ENCODE data around the gene BDKRB2. TPM values are rescaled to one million over a fixed set of nuclear protein-coding genes. Genes with fewer than 3 reads are reported as not detected.

The BDKRB2 gene
- total and polyA plus RNA-seq, 3 experiments from 2014 or later, result not detected

DNA sequence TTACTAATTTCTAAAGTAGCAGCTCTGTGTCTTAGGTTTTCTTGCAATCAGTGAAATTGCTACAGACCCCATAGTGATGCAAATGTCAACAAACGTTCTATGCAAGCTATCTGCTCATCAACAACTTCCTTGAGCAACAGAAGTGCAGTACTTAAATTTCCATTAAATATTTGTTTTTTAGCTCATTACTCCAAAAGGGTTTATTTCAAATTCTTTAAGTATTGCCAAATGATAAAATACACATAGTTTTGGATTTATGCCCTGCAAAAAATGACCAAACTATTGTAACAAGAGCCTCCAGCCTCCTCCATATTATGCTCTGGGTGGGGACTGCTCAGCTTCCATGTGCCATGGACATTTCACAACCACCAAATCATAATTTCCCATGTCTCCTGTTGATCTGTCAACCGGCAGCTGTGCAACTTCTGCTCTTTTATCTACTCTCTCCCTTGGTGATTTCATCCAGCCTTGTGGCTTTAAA is 55.7 kb downstream of the BDKRB2 start:
- Histone ChIP-seq H3K4me1 (ENCODE audit: insufficient read depth, low read length) (no peaks in the 10 kb centered on the region), H3K36me3 (ENCODE audit: insufficient read depth, low read length) (no peaks in the 10 kb centered on the region), H3K4me3 (ENCODE audit: low read length) (no peak overlapping the region), H3K27me3 (ENCODE audit: insufficient read depth, low read length, poor library complexity, severe bottlenecking) (no peaks in the 10 kb centered on the region), H3K9me3 (ENCODE audit: low read length) (no peaks in the 10 kb centered on the region), H3K27ac (ENCODE audit: low read depth, low read length) (no peak overlapping the region)
- peaks cover 5 to 40% of the 10 kb centered on the region in 2 donors for H3K27me3 Mint-ChIP-seq
- peaks cover 0 to 2% (median 0%) of the 10 kb centered on the region in 5 donors for H3K9me3 Mint-ChIP-seq
- no peaks in the 10 kb centered on the region for H3K4me1 Mint-ChIP-seq
- peak overlapping the region in 1 of 7 donors; percentile 33 for H3K4me3 Mint-ChIP-seq
- ChIA-PET CTCF (no interaction called here), POLR2A (no interaction called here)
- DNase-seq, result no peak
- H3K27ac Mint-ChIP-seq, result no peak overlapping the region
- H3K36me3 Mint-ChIP-seq, result no peaks in the 10 kb centered on the region

DNA sequence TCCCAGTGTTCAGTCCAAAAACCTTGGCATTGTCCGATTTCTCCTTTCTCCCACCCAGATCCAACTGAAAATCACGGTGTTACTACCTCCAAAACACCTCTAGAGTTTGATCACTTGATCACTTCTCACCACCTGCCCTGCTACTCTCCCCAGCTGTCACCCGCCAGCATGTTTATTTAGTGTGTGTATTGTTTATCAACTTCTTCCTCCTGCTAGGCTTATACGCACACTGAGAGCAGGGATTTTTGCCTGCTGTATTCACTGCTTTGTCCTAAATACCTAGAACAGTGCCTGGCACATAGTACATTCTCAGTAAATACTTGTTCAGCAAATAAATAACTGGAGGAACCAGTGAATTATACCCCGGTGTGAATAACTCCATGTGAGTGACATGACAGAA is 56.4 kb downstream of the BDKRB2 start:
- H3K27ac Mint-ChIP-seq, result no peak overlapping the region
- H3K27me3 ChIP-seq (ENCODE audit: insufficient read depth, low read length, poor library complexity, severe bottlenecking), result no peaks in the 10 kb centered on the region
- H3K9me3 Mint-ChIP-seq, result peaks cover 0 to 2% (median 0%) of the 10 kb centered on the region in 5 donors
- H3K9me3 ChIP-seq (ENCODE audit: low read length), result no peaks in the 10 kb centered on the region
- no peaks in the 10 kb centered on the region for H3K36me3 ChIP-seq (ENCODE audit: insufficient read depth, low read length)
- H3K4me1 Mint-ChIP-seq, result no peaks in the 10 kb centered on the region
- no peak overlapping the region for H3K27ac ChIP-seq (ENCODE audit: low read depth, low read length)
- no peaks in the 10 kb centered on the region for H3K36me3 Mint-ChIP-seq
- no peak for DNase-seq
- peaks cover 5 to 45% of the 10 kb centered on the region in 2 donors for H3K27me3 Mint-ChIP-seq
- no peaks in the 10 kb centered on the region for H3K4me1 ChIP-seq (ENCODE audit: insufficient read depth, low read length)
- POLR2A ChIA-PET, result no interaction called here
- no peak overlapping the region for H3K4me3 Mint-ChIP-seq
- H3K4me3 ChIP-seq (ENCODE audit: low read length), result no peak overlapping the region
- CTCF ChIA-PET, result no interaction called here

DNA sequence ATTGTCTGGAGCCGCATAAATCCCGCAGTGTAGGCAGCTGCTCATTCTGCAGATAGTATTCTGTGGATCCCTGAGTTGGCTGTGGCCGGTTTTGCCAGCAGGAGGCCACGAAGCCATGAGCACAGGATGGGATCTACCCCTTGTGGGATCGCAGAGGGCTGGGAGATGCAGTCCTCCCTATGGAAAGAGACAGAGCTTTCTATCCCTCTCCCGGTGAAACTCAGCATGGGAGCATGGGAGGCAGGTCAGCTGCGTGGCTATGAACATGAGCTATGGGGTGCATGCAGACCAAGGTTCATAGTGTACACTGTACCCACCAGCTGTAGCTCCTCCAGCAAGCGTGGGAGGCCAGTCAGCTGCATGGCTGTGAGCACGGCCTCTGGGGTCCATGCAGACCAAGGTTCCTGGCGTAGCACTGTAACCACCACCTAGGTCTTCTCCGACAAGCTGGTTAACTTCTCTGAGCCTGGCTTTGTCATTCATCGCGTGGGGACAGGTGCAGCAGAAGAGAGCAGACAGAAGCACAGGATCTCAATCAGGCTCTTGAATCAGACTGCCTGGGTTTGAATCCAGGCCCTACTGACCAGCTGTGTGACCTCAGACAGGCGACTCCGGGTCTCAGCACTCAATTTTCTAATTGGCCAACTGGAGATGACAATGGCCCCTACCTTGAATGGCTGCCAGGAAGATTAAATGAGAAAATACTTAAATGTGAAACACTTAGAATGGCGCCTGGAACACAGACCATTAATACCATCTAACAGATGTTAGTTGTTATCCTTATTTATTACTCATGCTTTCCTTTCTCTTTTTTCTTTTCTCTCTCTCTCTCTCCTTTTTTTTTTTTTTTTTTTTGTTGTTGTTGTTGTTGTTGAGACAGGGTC is 57.4 kb downstream of the BDKRB2 start:
- no peak for DNase-seq

GRCh38 chr14:96263347-96264199 is 58.9 kb downstream of the BDKRB2 start:
- Mint-ChIP-seq H3K27ac (no peak overlapping the region), H3K9me3 (no peaks in the 10 kb centered on the region), H3K27me3 (peaks cover 8 to 45% of the 10 kb centered on the region in 2 donors), H3K4me3 (no peak overlapping the region), H3K4me1 (no peaks in the 10 kb centered on the region), H3K36me3 (no peaks in the 10 kb centered on the region)
- POLR2A ChIA-PET, result no interaction called here
- no peak overlapping the region for H3K27ac ChIP-seq (ENCODE audit: low read depth, low read length)
- no peak overlapping the region for H3K4me3 ChIP-seq (ENCODE audit: low read length)
- H3K4me1 ChIP-seq (ENCODE audit: insufficient read depth, low read length), result no peaks in the 10 kb centered on the region
- H3K27me3 ChIP-seq (ENCODE audit: insufficient read depth, low read length, poor library complexity, severe bottlenecking), result no peaks in the 10 kb centered on the region
- H3K36me3 ChIP-seq (ENCODE audit: insufficient read depth, low read length), result no peaks in the 10 kb centered on the region
- no peaks in the 10 kb centered on the region for H3K9me3 ChIP-seq (ENCODE audit: low read length)
- no peak for DNase-seq
- CTCF ChIA-PET, result no interaction called here

More for the DNA sequence above, 57.4 kb downstream of the BDKRB2 start:
- Histone ChIP-seq H3K4me1 (ENCODE audit: insufficient read depth, low read length) (no peaks in the 10 kb centered on the region), H3K27ac (ENCODE audit: low read depth, low read length) (no peak overlapping the region), H3K4me3 (ENCODE audit: low read length) (no peak overlapping the region), H3K27me3 (ENCODE audit: insufficient read depth, low read length, poor library complexity, severe bottlenecking) (no peaks in the 10 kb centered on the region), H3K9me3 (ENCODE audit: low read length) (no peaks in the 10 kb centered on the region), H3K36me3 (ENCODE audit: insufficient read depth, low read length) (no peaks in the 10 kb centered on the region)
- Mint-ChIP-seq H3K4me1 (no peaks in the 10 kb centered on the region), H3K9me3 (peaks cover 0 to 2% (median 0%) of the 10 kb centered on the region in 5 donors), H3K27ac (no peak overlapping the region), H3K4me3 (no peak overlapping the region), H3K27me3 (peaks cover 7 to 47% of the 10 kb centered on the region in 2 donors), H3K36me3 (no peaks in the 10 kb centered on the region)
- CTCF ChIA-PET, result no interaction called here
- POLR2A ChIA-PET, result no interaction called here

GRCh38 chr14:96264200-96264553 is 59.5 kb downstream of the BDKRB2 start:
- no peak for DNase-seq
- H3K4me3 ChIP-seq (ENCODE audit: low read length), result no peak overlapping the region
- Mint-ChIP-seq H3K9me3 (no peaks in the 10 kb centered on the region), H3K27ac (no peak overlapping the region), H3K27me3 (peaks cover 8 to 45% of the 10 kb centered on the region in 2 donors), H3K4me3 (no peak overlapping the region), H3K36me3 (no peaks in the 10 kb centered on the region), H3K4me1 (no peaks in the 10 kb centered on the region)
- H3K27ac ChIP-seq (ENCODE audit: low read depth, low read length), result no peak overlapping the region
- H3K27me3 ChIP-seq (ENCODE audit: insufficient read depth, low read length, poor library complexity, severe bottlenecking), result no peaks in the 10 kb centered on the region
- POLR2A ChIA-PET, result no interaction called here
- no peaks in the 10 kb centered on the region for H3K4me1 ChIP-seq (ENCODE audit: insufficient read depth, low read length)
- no peaks in the 10 kb centered on the region for H3K36me3 ChIP-seq (ENCODE audit: insufficient read depth, low read length)
- CTCF ChIA-PET, result no interaction called here
- no peaks in the 10 kb centered on the region for H3K9me3 ChIP-seq (ENCODE audit: low read length)

GRCh38 chr14:96264853-96265252 is 60.2 kb downstream of the BDKRB2 start:
- no peak overlapping the region for H3K27ac ChIP-seq (ENCODE audit: low read depth, low read length)
- Mint-ChIP-seq H3K4me3 (no peak overlapping the region), H3K36me3 (no peaks in the 10 kb centered on the region), H3K27ac (no peak overlapping the region), H3K9me3 (no peaks in the 10 kb centered on the region), H3K4me1 (no peaks in the 10 kb centered on the region), H3K27me3 (peaks cover 10 to 44% of the 10 kb centered on the region in 2 donors)
- H3K9me3 ChIP-seq (ENCODE audit: low read length), result no peaks in the 10 kb centered on the region
- DNase-seq, result no peak
- H3K27me3 ChIP-seq (ENCODE audit: insufficient read depth, low read length, poor library complexity, severe bottlenecking), result no peaks in the 10 kb centered on the region
- ChIA-PET POLR2A (no interaction called here), CTCF (no interaction called here)
- H3K4me1 ChIP-seq (ENCODE audit: insufficient read depth, low read length), result no peaks in the 10 kb centered on the region
- no peak overlapping the region for H3K4me3 ChIP-seq (ENCODE audit: low read length)
- H3K36me3 ChIP-seq (ENCODE audit: insufficient read depth, low read length), result no peaks in the 10 kb centered on the region

DNA sequence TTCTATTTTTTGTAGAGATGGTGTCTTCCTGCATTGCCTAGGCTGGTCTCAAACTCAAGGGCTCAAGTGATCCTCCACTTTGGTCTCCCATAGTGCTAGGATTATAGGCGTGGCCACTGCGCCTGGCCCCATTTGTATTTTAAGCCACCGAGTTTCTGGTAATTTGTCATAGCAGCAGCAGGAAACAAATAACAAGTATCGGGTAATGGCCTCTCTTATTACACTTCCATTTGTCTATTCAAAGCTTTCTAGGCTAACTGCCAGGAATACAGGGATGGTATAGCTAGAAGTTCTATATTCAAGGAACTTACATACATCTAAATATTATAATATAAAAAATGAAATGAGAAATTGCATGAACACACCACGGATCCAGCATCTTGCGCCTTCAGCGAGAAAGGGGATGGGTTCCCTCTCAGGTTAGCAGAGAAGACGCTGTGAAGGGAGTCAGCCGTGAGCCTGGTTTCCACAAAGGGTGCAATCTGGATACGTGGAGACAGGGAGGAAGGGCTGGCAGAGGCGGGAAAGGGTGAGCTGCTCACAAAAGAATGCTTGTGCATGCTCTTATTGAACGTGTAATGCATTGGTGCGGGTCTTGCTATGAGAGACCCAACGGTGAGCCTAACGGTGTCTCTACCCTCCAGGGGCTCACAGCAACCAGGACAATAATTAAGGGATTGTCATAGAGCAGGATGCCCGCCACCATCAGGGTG is 60.9 kb downstream of the BDKRB2 start:
- DNase-seq, result no peak
- ChIA-PET CTCF (no interaction called here), POLR2A (no interaction called here)
- H3K27me3 Mint-ChIP-seq, result peaks cover 10 to 39% of the 10 kb centered on the region in 2 donors
- H3K4me3 Mint-ChIP-seq, result no peak overlapping the region
- no peaks in the 10 kb centered on the region for H3K9me3 Mint-ChIP-seq
- H3K27ac Mint-ChIP-seq, result peak overlapping the region in 1 of 8 donors; percentile 43
- no peaks in the 10 kb centered on the region for H3K27me3 ChIP-seq (ENCODE audit: insufficient read depth, low read length, poor library complexity, severe bottlenecking)
- no peaks in the 10 kb centered on the region for H3K36me3 ChIP-seq (ENCODE audit: insufficient read depth, low read length)
- H3K27ac ChIP-seq (ENCODE audit: low read depth, low read length), result no peak overlapping the region
- H3K4me1 ChIP-seq (ENCODE audit: insufficient read depth, low read length), result no peaks in the 10 kb centered on the region
- H3K9me3 ChIP-seq (ENCODE audit: low read length), result no peaks in the 10 kb centered on the region
- no peak overlapping the region for H3K4me3 ChIP-seq (ENCODE audit: low read length)
- H3K4me1 Mint-ChIP-seq, result no peaks in the 10 kb centered on the region
- H3K36me3 Mint-ChIP-seq, result no peaks in the 10 kb centered on the region

GRCh38 chr14:96267336-96267735 is 62.7 kb downstream of the BDKRB2 start:
- DNase-seq, result no peak
- no peak overlapping the region for H3K27ac Mint-ChIP-seq
- H3K4me1 ChIP-seq (ENCODE audit: insufficient read depth, low read length), result no peaks in the 10 kb centered on the region
- peaks cover 6 to 26% of the 10 kb centered on the region in 2 donors for H3K27me3 Mint-ChIP-seq
- no peaks in the 10 kb centered on the region for H3K4me1 Mint-ChIP-seq
- peaks cover 0 to 9% (median 2%) of the 10 kb centered on the region in 5 donors for H3K9me3 Mint-ChIP-seq
- H3K36me3 ChIP-seq (ENCODE audit: insufficient read depth, low read length), result no peaks in the 10 kb centered on the region
- CTCF ChIA-PET, result no interaction called here
- H3K27me3 ChIP-seq (ENCODE audit: insufficient read depth, low read length, poor library complexity, severe bottlenecking), result no peaks in the 10 kb centered on the region
- H3K4me3 ChIP-seq (ENCODE audit: low read length), result no peak overlapping the region
- no peak overlapping the region for H3K27ac ChIP-seq (ENCODE audit: low read depth, low read length)
- H3K9me3 ChIP-seq (ENCODE audit: low read length), result no peaks in the 10 kb centered on the region
- no peaks in the 10 kb centered on the region for H3K36me3 Mint-ChIP-seq
- H3K4me3 Mint-ChIP-seq, result no peak overlapping the region
- POLR2A ChIA-PET, result no interaction called here

All from CD8-positive, alpha-beta memory T cell (primary cell).